Muscle layer of duodenum (tissue), 2 donors: ENCODE data around the gene VAPB.

ENCODE experiments used
- H3K27ac ChIP-seq: one replicate; pipeline ENCODE4 v1.7.0; 2013; ENCODE audit warnings: mild to moderate bottlenecking, low read length
- H3K27me3 ChIP-seq: one replicate; pipeline ENCODE4 v1.7.0; 2013; ENCODE audit warnings: low read depth, mild to moderate bottlenecking, control low read depth, low read length
- H3K36me3 ChIP-seq, 2 donors: one replicate each; pipeline ENCODE4 v1.7.0; 2013; ENCODE audit warnings: low read length in 2 of 2, control low read depth in 1 of 2, mild to moderate bottlenecking in 1 of 2; ENCODE audit not compliant: insufficient read depth in 2 of 2, control insufficient read depth in 1 of 2
- H3K4me1 ChIP-seq, 2 donors: one replicate each; pipeline ENCODE4 v1.7.0; 2013; ENCODE audit warnings: low read length in 2 of 2, mild to moderate bottlenecking in 2 of 2, control low read depth in 1 of 2, moderate library complexity in 1 of 2; ENCODE audit not compliant: insufficient read depth in 2 of 2, control insufficient read depth in 1 of 2
- H3K4me3 ChIP-seq, 2 donors: one replicate each; pipeline ENCODE4 v1.7.0; 2013; ENCODE audit warnings: low read length in 2 of 2, low read depth in 1 of 2, mild to moderate bottlenecking in 1 of 2
- H3K9me3 ChIP-seq, 2 donors: one replicate each; pipeline ENCODE4 v1.7.0; 2013; ENCODE audit warnings: low read length in 2 of 2, control low read depth in 1 of 2, mild to moderate bottlenecking in 1 of 2; ENCODE audit not compliant: control insufficient read depth in 1 of 2
- donor health status: healthy.

VAPB gene

GRCh38 chr20:58495623-58496428 is 106.8 kb downstream of the VAPB start:
- Histone ChIP-seq H3K27me3 (no peaks in the 10 kb centered on the region), H3K36me3 (no peaks in the 10 kb centered on the region), H3K4me3 (no peak overlapping the region), H3K9me3 (no peaks in the 10 kb centered on the region), H3K4me1 (no peaks in the 10 kb centered on the region), H3K27ac (no peak overlapping the region)

DNA sequence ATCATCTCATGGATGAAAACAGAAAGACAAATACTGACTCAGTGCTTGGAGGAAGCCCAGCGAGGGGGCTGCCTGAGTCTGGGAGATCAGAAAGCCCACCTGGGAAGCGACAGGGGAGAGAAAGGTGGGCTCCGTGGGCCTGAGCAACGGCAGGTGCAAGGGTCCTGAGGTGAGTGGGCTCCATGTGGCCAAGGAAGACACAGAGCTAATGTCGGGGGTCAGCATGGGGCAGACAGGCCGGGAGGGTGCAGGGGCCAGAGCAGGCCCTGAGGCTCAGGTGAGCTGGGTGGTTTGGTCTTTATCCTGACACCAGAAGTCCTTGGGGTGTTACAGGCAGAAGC is 107.4 kb downstream of the VAPB start:
- Histone ChIP-seq H3K27me3 (no peaks in the 10 kb centered on the region), H3K27ac (no peak overlapping the region), H3K36me3 (no peaks in the 10 kb centered on the region), H3K4me1 (no peaks in the 10 kb centered on the region), H3K4me3 (no peak overlapping the region), H3K9me3 (peaks cover 0 to 4% of the 10 kb centered on the region in 2 donors)

- Histone ChIP-seq H3K4me1 (no peaks in the 10 kb centered on the region), H3K27ac (no peak overlapping the region), H3K9me3 (peaks cover 0 to 4% of the 10 kb centered on the region in 2 donors), H3K27me3 (no peaks in the 10 kb centered on the region), H3K4me3 (no peak overlapping the region), H3K36me3 (no peaks in the 10 kb centered on the region)
These were observed 108.1 kb downstream of the VAPB start for GRCh38 chr20:58497076-58497641.

GRCh38 chr20:58497724-58498469 is 108.9 kb downstream of the VAPB start:
- Histone ChIP-seq H3K9me3 (peaks cover 0 to 4% of the 10 kb centered on the region in 2 donors), H3K4me3 (no peak overlapping the region), H3K27me3 (no peaks in the 10 kb centered on the region), H3K27ac (no peak overlapping the region), H3K4me1 (no peaks in the 10 kb centered on the region), H3K36me3 (no peaks in the 10 kb centered on the region)

GRCh38 chr20:58498470-58499068 is 109.5 kb downstream of the VAPB start:
- Histone ChIP-seq H3K27me3 (no peaks in the 10 kb centered on the region), H3K9me3 (peaks cover 0 to 8% of the 10 kb centered on the region in 2 donors), H3K4me3 (no peak overlapping the region), H3K27ac (no peak overlapping the region), H3K4me1 (no peaks in the 10 kb centered on the region), H3K36me3 (no peaks in the 10 kb centered on the region)

- no peak overlapping the region for H3K4me3 ChIP-seq
- H3K36me3 ChIP-seq: no peaks in the 10 kb centered on the region
- H3K27me3 ChIP-seq: no peaks in the 10 kb centered on the region
- H3K9me3 ChIP-seq: peaks cover 5 to 21% of the 10 kb centered on the region in 2 donors
- no peak overlapping the region for H3K27ac ChIP-seq
- no peaks in the 10 kb centered on the region for H3K4me1 ChIP-seq
These were observed 111.2 kb downstream of the VAPB start for GRCh38 chr20:58500256-58500655.
